Astrocyte of the cerebellum (primary cell): Measurements from ENCODE around the gene EPB41L5.

ENCODE experiments used
- DNase-seq: peaks from one replicate; pipeline ENCODE4 v3.0.0-alpha.2; 2011; ENCODE audit warnings: low read depth
- H3K4me3 ChIP-seq: 2 replicates; pipeline ENCODE4 v1.5.1; 2011; ENCODE audit warnings: mild to moderate bottlenecking, low read depth, low read length, moderate library complexity
- CTCF ChIP-seq: IDR thresholded peaks from 2 replicates; pipeline ENCODE4 v1.5.1; 2012; ENCODE audit warnings: low read length, low read depth, moderate library complexity, mild to moderate bottlenecking; ENCODE audit errors: missing control alignments
- in situ Hi-C: cut with HindIII; loops from 2 replicates; pipeline ENCODE4 v1.10.0; 2017; ENCODE audit warnings: low sequenced_read_pairs

Gene EPB41L5

GRCh38 chr2:120206022-120206581 lies 193.2 kb downstream of the EPB41L5 start:
- in situ Hi-C loops: no loop called here
- no peak overlapping the region for H3K4me3 ChIP-seq
- DNase-seq: no peak
- TF ChIP-seq CTCF: peak; percentile 33

GRCh38 chr2:120208381-120209353 lies 195.8 kb downstream of the EPB41L5 start:
- in situ Hi-C loops: no loop called here
- no peak for TF ChIP-seq CTCF
- H3K4me3 ChIP-seq: no peak overlapping the region
- no peak for DNase-seq

GRCh38 chr2:120209427-120210269 lies 196.8 kb downstream of the EPB41L5 start:
- no peak for TF ChIP-seq CTCF
- H3K4me3 ChIP-seq: no peak overlapping the region
- in situ Hi-C loops: no loop called here
- no peak for DNase-seq

GRCh38 chr2:120210270-120210693 lies 197.4 kb downstream of the EPB41L5 start:
- in situ Hi-C loops: no loop called here
- no peak for TF ChIP-seq CTCF
- H3K4me3 ChIP-seq: no peak overlapping the region
- DNase-seq: no peak

GRCh38 chr2:120218181-120218580 lies 205.3 kb downstream of the EPB41L5 start:
- DNase-seq: no peak
- no peak for TF ChIP-seq CTCF
- in situ Hi-C loops: no loop called here
- no peak overlapping the region for H3K4me3 ChIP-seq

GRCh38 chr2:120219291-120219690 lies 206.4 kb downstream of the EPB41L5 start:
- in situ Hi-C loops: no loop called here
- no peak overlapping the region for H3K4me3 ChIP-seq
- TF ChIP-seq CTCF: no peak
- no peak for DNase-seq
